NCI-H446 (cell line): ENCODE results near the gene DRAM1.
"Not testable (repeated sequence)": the region's sequence is repeated elsewhere in the genome, so short reads cannot be mapped to it uniquely, and the experiment has no call there.

Experiments
- DNase-seq, 2 experiments: peaks; one replicate each; lab custom pipeline; 2025; lab: John Stamatoyannopoulos, UW

Gene DRAM1

DNA sequence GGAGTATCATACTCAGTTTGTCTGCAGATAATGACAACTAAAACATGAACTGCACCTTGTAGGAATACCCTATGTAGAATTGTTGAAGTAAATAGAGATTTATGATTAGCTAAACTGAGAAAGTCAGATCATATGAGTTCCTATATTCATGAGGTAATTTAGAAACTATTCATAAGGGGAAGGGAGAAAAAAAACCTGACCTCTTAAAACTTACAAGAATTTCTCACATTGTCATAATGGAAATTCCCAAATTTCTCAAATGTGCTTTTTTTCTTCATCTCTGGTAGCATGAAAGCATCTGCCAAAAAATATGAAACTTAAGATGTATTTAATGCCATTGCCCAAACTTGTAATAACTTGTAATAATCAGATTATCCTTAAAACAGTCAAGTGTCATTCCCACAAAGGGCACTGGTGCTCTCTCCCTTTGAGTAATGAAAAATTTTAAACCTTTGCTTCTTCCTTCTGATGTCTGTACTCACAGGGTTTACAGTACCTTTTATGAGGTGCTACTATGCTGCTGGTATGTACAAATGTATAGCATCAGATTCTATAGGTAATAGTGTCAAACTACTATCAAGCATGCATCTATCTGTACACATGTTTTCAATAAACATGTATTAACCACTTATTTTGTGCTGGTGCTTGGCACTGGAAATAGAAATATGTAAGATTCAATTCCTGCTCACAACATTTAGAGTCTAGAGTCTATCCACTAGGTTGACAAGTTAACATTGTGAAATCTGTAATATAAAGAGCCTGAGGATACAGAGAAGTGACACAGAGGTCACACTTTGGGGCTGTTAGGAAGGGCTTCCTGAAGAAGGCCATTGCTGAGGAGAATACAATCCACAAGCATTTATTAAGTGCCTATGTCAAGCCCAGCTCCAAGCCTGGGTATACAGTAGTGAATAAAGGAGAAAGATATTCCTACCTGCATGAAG, 17.4 kb upstream of the DRAM1 start:
- DNase-seq: no peak

DNA sequence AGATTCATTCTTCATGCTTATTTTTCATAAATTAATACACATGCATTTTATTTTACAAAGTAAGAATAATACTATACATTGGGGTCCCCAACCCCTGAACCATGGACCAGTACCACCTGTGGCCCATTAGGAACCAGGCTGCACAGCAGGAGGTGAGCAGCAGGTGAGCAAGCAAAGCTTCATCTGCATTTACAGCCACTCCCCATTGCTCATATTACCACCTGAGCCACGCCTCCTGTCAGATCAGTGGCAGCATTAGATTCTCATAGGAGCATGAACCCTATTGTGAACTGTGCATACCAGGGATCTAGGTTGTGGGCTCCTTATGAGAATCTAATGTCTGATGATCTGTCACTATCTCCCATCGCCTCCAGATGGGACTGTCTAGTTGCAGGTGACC, 15.7 kb upstream of the DRAM1 start:
- DNase-seq: not testable (repeated sequence)

DNA sequence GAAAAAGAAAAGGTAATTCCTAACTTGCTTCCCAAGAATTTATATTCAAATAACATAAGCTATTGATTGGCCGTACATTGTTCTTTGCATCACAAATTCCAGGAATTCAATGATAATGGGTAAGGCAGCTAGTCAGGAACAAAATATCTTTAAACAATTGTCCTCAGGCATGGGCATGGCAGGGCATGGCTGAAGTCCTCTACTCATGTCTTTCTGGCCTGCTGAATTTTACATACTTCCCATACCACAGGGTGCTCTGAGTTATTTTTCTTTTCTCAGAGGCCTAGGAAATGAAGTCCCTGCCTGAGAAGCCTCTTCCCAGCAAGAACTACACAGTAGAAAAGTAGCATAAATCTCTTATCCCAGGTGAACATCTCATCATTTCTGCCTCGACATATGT, 15.1 kb upstream of the DRAM1 start:
- no peak for DNase-seq

DNA sequence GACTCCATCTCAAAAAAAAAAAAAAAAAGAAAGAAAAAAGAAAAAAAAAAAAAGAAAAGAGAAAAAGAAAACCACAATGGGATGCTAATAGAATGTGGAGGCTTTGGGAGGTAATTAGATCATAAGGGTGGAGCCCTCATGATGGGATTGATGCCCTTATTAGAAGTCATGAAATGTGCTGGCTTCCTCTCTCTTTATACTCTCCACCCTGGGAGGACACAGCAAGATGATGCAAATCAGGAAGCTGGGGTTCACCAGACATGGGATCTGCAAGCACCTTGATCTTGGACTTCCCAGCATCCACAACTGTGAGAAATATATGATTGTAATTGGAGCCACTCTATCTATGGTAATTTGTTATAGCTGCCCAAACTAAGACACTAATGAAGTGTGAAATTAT, 13.4 kb upstream of the DRAM1 start:
- no peak for DNase-seq

DNA sequence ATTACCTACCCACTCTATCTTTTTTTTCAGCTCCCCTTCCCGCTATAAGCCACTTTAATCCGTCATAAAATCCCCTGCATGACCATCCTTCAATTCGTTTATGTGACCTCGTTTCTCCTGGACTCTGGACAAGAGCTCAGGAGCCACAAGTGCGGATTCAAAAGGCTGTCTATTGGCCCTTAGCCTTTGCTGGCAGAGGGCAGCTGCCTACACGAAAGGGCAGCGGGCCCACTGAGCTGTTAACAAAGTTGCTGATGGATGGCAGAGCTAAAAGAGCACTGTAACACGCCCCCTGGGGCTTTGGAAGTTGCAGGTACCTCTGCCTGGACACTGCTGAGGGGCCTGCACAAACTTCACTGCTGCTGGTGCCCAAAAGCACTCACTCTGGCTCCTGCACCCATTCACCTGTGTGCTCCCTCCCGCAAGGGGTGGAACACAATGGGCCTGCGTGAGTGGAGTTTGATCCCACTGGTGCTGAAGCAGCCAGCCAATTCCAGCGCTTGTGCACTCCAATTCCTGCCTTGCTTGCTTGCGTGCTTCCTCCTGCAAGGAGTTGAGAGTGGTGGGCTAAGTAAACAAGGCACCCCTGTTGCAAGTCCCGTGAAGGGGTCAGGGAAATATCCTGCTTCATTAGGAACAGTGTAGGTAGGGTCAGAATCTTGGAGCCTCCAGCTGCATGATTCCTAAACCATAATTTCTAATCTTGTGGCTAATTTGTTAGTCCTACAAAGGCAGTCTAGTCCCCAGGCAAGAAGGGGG, 10.6 kb upstream of the DRAM1 start:
- no peak for DNase-seq

- not testable (repeated sequence) for DNase-seq
These were observed 9.8 kb upstream of the DRAM1 start for GRCh38 chr12:101867619-101868018.

DNA sequence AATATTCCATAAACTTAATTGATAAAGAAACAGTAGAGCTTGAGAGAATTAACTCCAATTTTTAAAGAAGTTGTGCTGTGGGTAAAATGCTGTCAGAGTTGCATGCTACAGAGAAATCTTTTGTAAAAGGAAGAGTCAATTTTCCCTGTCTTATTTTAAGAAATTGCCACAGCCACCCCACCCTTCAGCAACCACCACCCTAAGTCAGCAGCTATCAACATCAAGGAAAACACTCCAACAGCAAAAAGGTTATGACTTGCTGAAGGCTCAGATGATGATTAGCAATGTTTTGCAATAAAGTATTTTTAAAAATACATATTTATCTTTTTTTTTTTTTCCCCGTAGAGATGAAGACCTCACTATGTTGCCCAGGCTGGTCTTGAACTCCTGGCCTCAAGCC, 6.5 kb upstream of the DRAM1 start:
- no peak for DNase-seq

DNA sequence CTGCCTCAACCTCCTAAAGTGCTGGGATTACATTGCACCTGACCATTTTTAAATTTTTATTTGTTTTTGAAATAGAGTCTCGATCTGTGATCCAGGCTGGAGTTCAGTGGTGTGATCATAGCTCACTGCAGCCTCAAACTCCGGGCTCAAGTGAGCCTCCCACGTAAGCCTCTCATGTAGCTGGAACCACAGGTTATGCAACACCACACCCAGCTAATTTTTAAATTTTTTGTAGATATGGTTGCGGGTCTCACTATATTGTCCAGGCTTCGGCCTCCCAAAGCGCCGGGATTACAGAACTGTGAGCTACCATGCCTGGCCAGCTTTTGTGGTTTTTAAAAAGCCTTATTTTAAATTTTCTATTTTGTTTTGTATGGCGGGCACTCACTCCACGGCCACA, 2.2 kb upstream of the DRAM1 start:
- no peak for DNase-seq

DNA sequence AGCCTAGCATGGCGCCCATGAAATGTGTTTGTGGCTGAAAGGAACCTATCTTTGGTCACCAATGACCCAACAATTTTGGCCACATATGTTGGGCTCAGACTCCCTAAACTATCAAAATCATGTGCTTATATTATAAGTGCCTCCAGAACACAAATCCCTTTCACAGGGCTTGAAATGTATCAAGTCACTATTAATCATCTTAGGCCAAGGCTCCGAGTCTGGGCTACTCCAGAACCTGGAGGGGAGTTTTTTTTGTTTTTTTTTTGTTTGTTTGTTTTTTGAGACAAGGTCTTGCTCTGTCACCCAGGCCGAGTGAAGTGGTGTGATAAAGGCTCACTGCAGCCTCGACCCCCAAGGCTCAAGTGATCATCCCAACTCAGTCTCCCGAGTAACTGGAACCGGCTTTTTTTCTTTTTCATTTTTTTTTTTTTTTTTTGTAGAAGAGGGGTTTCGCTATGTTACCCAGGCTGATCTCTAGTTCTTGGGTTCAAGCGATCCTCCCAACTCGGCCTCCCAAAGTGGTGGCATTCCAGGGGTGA, 989 bp upstream of the DRAM1 start:
- DNase-seq: no peak

DNA sequence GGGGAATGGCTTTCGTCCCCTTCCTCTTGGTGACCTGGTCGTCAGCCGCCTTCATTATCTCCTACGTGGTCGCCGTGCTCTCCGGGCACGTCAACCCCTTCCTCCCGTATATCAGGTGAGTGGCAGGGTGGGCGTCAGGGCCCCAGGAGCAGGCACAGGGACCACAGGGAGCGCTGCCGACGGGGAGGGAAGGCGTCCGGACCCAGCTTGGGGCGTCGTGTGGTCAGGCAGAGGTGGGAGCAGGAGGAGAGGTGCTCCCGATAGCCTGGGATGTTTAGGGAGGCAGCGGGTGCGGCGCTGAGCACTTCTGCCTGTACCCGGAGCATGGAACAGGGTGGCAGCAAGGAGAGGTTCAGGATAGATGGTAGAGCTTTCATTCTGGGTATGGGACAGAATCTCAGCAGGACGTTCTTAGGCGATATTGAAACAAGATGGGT, 444 bp downstream of the DRAM1 start:
- DNase-seq: no peak

- DNase-seq: no peak
These were observed 952 bp downstream of the DRAM1 start for GRCh38 chr12:101878243-101878821.

DNA sequence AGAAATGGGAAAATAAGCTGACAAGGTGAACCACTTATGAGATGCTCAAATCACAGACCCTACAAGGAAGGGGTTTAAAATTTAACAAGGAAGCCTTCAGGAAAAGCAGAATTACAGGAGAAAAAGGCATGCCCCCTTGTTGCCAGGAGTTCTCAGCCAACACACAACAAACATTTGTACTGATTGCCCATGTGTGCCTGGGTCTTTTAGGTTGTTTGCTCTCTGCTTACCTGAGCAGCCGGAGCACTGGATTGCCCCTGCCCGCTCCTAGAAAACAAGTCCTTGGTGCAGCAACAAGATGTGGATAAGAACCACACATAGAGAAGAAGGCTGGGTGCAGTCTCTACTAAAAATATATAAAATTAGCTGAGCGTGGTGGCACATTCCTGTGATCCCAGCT, 3.4 kb downstream of the DRAM1 start:
- DNase-seq: no peak

- no peak for DNase-seq
These were observed 3.8 kb downstream of the DRAM1 start for GRCh38 chr12:101881228-101881627.

DNA sequence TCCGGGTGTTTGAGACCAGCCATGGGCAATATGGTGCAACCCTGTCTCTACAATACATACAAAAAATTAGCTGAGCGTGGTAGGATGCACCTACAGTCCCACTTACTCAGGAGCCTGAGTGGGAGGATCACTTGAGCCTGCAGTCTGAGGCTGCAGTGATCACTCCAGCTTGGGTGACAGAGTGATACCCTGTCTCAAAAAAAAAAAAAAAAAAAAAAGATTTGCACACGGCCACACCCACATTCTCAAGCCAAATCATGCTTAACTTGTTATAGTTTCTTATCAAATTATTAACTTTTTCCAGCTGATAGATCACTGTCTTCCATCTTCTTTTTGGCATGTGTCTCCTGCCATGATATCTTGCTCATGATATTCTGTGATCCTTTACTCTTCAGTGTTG, 6.8 kb downstream of the DRAM1 start:
- no peak for DNase-seq

GRCh38 chr12:101884781-101885340, 7.5 kb downstream of the DRAM1 start:
- not testable (repeated sequence) for DNase-seq

- no peak for DNase-seq
These were observed 8.7 kb downstream of the DRAM1 start for GRCh38 chr12:101885912-101886561.

DNA sequence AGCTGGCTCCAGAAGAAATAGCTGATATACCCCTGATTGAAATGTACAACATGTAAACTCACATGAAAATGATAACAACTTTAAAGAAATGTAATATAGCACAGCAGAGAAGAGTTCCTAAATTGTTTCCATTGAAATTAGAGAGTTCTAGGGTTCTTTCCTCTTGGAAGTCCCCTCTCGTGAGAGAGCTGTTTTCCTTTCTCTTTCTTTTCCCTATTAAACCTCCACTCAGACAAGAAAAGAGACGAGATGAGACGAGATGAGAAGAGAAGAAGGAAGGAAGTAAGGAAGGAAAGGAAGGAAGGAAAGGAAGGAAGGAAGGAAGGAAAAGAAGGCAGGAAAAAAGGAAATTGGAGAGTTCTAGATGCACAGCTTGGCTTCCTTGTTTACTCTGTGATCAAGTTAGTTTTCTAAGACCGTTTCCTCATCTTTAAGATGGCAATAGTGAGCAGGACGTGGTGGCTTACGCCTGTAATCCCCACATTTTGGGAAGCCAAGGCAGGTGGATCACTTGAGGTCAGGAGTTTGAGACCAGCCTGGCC, 11.9 kb downstream of the DRAM1 start:
- DNase-seq: no peak

DNA sequence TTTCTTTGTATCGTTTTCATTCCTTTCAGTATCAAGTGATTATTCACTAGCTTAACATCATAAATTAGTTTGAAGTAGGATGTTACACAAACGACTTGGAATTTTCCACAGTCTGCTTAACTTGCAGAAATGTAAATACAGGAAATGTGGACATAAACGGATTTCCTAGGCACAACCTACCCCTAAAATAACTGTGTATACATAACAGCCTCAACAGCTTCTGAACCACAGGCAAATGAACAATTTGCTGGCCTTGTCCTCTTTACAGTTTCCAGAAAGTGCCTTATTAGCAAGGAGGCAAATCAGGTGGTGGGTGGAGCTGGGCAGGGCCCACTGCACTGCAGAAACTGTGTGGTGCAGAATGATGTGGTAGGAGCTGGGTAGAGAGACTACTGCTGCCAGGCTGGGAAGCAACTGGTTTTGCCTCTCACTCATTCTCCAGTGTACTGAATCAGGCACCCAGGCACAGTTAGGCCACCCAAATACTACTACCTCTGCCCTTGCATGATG, 14.1 kb downstream of the DRAM1 start:
- no peak for DNase-seq

DNA sequence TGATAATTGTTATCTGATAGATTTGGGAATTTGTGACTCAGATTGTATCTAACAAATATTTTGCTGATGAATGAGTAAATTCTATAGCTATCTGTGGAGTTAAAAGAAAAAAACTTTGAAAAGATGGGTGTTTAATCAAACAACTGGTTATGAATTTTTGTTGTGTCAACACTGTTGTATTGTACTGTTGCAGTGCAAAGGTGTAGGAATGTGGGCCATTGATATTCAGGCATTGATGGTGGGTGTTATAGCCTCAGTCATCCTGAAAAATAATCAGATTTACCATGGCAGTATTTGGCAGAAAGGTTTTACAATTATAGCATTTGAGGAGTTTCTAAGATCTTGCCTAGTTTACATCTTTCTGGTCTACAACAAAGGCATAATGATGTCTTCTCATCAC, 15.4 kb downstream of the DRAM1 start:
- DNase-seq: no peak

GRCh38 chr12:101901777-101902176, 24.4 kb downstream of the DRAM1 start:
- DNase-seq: no peak

DNA sequence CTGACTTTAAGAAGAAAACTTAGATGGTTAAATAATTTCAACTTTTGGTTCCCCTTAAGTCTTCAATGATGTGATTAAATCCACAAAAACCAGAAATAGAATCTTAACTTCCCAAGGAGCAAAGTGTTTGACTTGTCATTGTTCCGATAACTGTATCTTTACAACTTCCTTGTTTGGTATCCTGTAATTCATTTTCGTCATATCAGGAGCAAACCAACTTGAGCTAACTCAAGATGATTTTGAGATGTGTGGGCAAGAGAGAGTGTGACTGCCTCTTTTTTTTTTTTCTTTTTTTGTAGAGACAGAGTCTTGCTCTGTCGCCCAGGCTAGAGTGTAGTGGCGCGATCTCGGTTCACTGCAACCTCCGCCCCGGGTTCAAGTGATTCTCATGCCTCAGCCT, 25.3 kb downstream of the DRAM1 start:
- DNase-seq: no peak
